DMS79 (cell line): Measurements from ENCODE around the gene SGCE.

Source experiments
- DNase-seq: peaks from one replicate; lab custom pipeline; 2025; lab: John Stamatoyannopoulos, UW

Gene SGCE

GRCh38 chr7:94565247-94565894, 90.6 kb downstream of the SGCE start:
- DNase-seq, result no peak

DNA sequence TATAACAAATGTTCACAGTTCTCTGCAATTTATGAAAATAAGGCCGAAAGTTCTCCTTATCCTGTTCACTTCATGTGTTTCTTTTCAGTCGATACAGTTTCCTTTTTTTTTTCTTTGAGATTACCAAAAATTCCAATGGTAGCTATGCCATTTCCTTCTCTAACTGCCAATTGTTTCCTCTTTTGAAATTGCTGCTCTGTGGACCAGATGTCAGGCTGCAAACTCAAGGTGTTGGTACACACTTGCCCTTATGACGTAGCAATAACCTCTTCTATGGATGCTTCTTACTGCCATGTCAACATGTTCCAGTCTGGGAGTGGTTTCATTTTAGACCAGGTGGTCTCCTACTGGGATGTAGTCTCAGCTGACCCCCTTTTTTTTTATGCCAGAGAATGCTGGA, 93.4 kb downstream of the SGCE start:
- no peak for DNase-seq

- no peak for DNase-seq
Measured at GRCh38 chr7:94561841-94562514, 94.0 kb downstream of the SGCE start.

DNA sequence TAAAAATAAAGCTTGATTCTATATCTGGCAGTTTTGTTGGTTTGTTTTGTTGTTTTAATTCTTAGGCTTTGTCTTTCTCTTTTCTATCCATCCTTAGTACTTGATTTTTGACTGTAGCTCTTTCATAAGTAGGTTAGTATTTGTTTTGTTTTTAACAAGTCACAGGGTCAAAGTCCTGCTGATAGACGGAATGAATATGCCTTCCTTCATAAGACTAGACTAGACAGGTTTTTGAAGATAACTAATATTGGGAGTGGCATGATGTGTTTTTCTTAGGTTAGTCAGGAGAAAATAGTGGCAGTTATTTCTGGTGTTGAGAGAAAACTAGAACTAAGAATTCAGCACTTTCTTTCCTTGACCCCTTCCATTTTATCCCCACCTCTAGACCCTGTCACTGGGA, 96.0 kb downstream of the SGCE start:
- DNase-seq, result no peak

DNA sequence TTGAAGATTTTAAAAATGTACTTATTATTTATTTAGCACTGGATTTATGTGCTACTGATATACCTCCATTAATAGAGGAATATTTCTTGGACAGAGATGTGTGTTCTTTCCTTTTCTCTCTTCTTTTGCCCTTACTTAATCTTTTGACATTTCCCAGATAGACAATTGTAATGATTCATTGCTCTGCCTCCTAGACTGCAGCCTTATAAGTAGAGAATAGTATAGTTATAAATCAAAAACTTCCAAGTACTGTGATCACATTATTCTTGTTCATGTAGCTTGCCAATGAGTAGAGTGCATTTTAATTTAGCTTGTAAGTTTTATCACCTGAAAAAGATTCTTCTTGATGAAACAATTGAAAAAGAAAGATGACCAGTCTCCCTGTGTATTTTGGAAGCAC, 98.7 kb downstream of the SGCE start:
- no peak for DNase-seq

- DNase-seq, result no peak
Measured at GRCh38 chr7:94556028-94556427, 99.9 kb downstream of the SGCE start.

- no peak for DNase-seq
Measured at GRCh38 chr7:94547126-94547525, 108.8 kb downstream of the SGCE start.

GRCh38 chr7:94540428-94540827, 115.5 kb downstream of the SGCE start:
- DNase-seq, result no peak
